GM18951 (cell line): ENCODE results near the gene IL34.

Experiments
- POLR2A ChIP-seq: IDR thresholded peaks from 4 replicates; pipeline ENCODE4 v1.6.1; 2011; ENCODE audit warnings: mild to moderate bottlenecking; ENCODE audit not compliant: insufficient read length, insufficient read depth; ENCODE audit errors: extremely low read depth
- in situ Hi-C: fragments of 300-500 bp; cut with MboI; formaldehyde crosslinking; loops from one replicate; pipeline ENCODE4 v1.12.0; 2022; ENCODE audit warnings: low sequenced_read_pairs, mixed read lengths, inconsistent platforms; ENCODE audit not compliant: unreplicated experiment

Gene IL34

DNA sequence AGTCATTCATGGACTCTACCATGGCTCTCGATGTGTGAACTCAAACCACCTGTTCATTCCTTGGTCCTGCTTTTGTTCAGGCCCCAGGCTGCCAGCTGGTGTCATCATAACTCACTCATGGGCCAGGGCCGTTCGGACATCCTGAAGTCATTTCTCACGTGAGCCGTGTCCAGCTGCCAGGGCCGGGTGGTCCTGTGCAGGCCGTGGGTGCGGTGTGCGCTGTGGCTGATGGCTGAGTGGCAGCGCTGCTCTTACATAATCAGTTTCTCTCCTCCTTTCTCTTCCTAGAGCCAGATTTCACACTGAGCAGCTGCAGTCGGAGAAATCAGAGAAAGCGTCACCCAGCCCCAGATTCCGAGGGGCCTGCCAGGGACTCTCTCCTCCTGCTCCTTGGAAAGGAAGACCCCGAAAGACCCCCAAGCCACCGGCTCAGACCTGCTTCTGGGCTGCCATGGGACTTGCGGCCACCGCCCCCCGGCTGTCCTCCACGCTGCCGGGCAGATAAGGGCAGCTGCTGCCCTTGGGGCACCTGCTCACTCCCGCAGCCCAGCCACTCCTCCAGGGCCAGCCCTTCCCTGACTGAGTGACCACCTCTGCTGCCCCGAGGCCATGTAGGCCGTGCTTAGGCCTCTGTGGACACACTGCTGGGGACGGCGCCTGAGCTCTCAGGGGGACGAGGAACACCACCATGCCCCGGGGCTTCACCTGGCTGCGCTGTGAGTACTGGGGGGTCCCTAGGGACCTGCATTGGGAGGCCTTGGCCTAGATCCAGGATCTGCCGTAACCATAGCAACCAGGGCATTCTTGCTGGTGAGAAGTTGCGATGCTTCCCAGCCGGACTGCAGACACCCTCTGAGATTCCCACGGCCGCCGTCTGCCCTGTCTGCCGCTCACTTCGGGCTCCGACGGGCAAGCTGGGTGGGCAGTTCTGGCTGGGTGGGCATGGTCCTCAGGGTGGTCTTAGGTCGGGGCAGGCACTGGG is at the start of gene IL34:
IL34 (plus strand) TSS at position 300 of the 982 bp plus-strand sequence; CDS start at position 689, 389 bp downstream.
- in situ Hi-C loops, result loop anchor here (25.0 kb wide), 1 partner anchor 484 kb away; the partner anchor contains the start of gene CLEC18C
- no peak for TF ChIP-seq POLR2A

DNA sequence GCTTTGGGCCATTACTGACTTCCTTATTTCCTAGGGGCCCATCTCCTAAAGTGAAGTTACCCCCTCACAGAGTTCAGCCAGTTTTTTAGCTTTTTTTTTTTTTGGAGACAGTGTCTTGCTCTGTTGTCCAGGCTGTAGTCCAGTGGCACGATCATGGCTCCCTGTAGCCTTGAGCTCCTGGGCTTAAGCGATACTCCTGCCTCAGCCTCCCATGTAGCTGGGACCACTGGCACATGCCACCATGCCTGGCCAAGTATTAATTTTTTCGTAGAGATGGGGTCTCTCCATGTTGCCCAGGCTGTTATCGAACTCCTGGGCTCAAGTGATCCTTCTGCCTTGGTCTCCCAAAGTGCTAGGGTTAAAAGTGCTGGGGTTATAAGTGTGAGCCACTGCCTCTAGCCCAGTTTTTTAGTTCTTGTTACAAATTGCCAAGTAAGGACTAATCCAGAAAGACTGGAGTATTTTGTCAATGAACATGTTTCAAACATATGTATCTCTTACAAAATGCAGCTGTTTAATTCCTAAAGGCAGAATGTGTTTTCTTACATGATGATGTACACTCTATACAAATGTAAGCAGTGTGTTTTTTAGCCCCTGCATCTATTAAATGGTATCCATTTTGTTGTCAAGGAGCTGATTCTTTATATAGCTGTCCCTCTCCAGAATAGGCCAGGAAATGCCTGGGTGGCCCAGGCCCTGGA is 49.1 kb upstream of the IL34 start:
- TF ChIP-seq POLR2A, result no peak
- in situ Hi-C loops, result no loop called here

- in situ Hi-C loops, result no loop called here
- TF ChIP-seq POLR2A, result no peak
Measured at GRCh38 chr16:70598937-70599503, 47.3 kb upstream of the IL34 start.

DNA sequence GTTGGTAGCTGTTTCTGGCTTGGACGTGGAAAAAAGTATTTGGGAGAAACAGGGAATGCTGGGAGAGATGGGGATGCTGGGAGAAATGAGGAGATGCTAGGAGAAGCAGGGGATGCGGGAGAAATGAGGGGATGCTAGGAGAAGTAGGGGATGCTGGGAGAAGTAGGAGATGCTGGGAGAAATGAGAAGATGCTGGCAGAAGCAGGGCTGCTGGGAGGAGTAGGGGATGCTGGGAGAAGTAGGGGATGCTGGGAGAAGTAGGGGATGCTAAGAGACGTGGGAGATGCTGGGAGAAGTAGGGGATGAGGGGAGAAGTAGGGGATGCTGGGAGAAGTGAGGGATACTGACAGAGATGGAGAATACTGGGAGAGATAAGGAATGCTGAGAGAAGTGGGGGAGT is 45.6 kb upstream of the IL34 start:
- TF ChIP-seq POLR2A, result no peak
- in situ Hi-C loops, result no loop called here

- TF ChIP-seq POLR2A, result no peak
- in situ Hi-C loops, result no loop called here
Measured at GRCh38 chr16:70601576-70602575, 44.5 kb upstream of the IL34 start.

DNA sequence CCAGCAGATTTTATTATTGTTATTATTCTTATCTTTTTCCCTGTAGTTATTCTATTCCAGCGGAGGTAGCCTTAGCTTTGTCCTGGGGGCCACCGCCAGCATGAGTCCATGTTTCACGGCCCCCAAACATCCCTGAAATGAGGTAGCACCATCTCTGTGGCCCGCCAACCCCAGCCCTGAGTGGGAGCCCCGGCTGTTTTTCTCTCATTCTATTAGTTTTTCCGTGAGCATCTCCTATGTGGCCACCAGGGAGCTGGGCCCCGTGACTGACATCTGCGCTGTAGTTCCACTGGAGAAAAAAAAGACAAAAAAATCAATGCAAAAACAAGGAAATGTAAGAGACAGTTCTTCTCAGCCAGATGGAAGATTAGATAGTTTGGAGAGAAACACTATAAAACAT is 43.5 kb upstream of the IL34 start:
- in situ Hi-C loops, result no loop called here
- TF ChIP-seq POLR2A, result no peak

- no peak for TF ChIP-seq POLR2A
- in situ Hi-C loops, result no loop called here
Measured at GRCh38 chr16:70604407-70605282, 41.7 kb upstream of the IL34 start.

- no peak for TF ChIP-seq POLR2A
- in situ Hi-C loops, result no loop called here
Measured at GRCh38 chr16:70605283-70605657, 41.1 kb upstream of the IL34 start.

- in situ Hi-C loops, result no loop called here
- TF ChIP-seq POLR2A, result no peak
Measured at GRCh38 chr16:70608521-70608920, 37.8 kb upstream of the IL34 start.

DNA sequence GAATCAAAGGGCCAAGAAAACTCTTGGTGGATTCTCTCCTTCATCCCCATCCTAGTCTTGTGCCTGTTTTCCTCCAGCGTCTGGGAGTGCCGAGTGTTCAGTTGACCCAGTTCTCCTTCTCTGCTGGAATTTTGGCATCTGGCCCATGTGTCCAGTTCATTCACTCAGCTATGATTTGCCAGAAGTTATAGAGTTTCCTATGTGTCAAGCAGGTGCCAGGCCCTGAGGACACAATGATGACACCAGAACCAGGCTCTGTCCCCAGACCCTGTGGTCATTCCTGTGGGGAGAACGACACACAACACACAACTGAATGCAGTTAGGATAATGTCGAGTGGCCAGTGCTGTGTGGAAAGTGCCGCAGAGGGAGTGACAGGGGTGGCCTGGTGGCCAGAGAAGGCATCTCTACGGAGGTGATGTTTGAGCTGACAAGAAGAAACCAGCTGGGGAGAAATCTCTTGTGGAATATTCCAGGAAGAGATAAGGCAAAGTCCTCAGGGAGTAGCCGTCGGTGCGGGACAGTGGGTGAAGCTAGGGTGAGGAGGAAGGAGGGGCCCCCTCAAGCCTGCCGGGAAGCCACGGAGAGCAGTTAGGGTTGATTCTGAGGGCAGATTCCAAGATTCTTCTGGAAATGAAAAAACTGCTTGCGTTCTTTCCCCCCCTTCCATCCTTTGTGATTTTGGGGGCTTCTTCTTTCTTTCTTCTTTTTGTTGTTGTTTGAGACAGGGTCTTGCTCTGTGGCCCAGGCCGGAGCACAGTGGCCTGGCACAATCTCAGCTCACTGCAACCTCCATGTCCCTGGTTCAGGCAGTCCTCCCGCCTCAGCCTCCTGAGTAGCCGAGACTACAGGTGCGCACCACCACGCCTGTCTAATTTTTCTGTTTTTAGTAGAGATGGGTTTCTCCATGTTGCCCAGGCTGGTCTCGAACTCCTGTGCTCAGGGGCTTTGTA is 35.8 kb upstream of the IL34 start:
- TF ChIP-seq POLR2A, result no peak
- in situ Hi-C loops, result no loop called here

GRCh38 chr16:70611224-70611598 is 35.1 kb upstream of the IL34 start:
- in situ Hi-C loops, result no loop called here
- no peak for TF ChIP-seq POLR2A
